WTC11 (cell line): ENCODE data around the gene RNASE9. TPM values are rescaled to one million over a fixed set of nuclear protein-coding genes. Genes with fewer than 3 reads are reported as not detected.

Source experiments
- ATAC-seq: fragments of 200-7000 bp; cut with Tn5 transposase; 2 replicates; pipeline ENCODE4 v1.10.0; 2021; ENCODE audit warnings: mild to moderate bottlenecking, moderate library complexity
- CTCF ChIA-PET: fragments of 300-600 bp; sonication (Branson Sonifier 250); formaldehyde crosslinking; loops from one replicate; lab custom pipeline; 2021; ENCODE audit warnings: antibody characterized with exemption; lab: Charles Lee
- POLR2A ChIA-PET: fragments of 350-600 bp; sonication (Branson Sonifier 250); formaldehyde crosslinking; loops from one replicate; lab custom pipeline; 2021; ENCODE audit warnings: antibody characterized with exemption; lab: Charles Lee
- DNase-seq: peaks from one replicate; pipeline ENCODE4 v3.0.0; 2021; ENCODE audit warnings: low spot score
- H3K27ac Mint-ChIP-seq: 2 replicates; pipeline ENCODE4 v1.8.0; 2021; ENCODE audit warnings: mixed read lengths
- H3K27me3 Mint-ChIP-seq: 2 replicates; pipeline ENCODE4 v1.8.0; 2021; ENCODE audit warnings: low read depth, mild to moderate bottlenecking, moderate library complexity, mixed read lengths
- H3K36me3 Mint-ChIP-seq: 2 replicates; pipeline ENCODE4 v1.8.0; 2021; ENCODE audit warnings: mixed read lengths
- H3K4me1 Mint-ChIP-seq: 2 replicates; pipeline ENCODE4 v1.8.0; 2022; ENCODE audit warnings: mixed read lengths
- H3K4me3 Mint-ChIP-seq: 2 replicates; pipeline ENCODE4 v1.8.0; 2021; ENCODE audit warnings: mild to moderate bottlenecking, moderate library complexity, mixed read lengths
- H3K9me3 Mint-ChIP-seq: 2 replicates; pipeline ENCODE4 v1.8.0; 2021; ENCODE audit warnings: mixed read lengths
- CREM ChIP-seq: sonication (generic); formaldehyde crosslinking; IDR thresholded peaks from 2 replicates; pipeline ENCODE4 v1.8.1; 2022; ENCODE audit warnings: mild to moderate bottlenecking, missing genetic modification reagents, moderate library complexity
- ETV6 ChIP-seq: sonication (generic); formaldehyde crosslinking; IDR thresholded peaks from 2 replicates; pipeline ENCODE4 v1.8.1; 2022; ENCODE audit warnings: mild to moderate bottlenecking, missing genetic modification reagents
- GRHL2 ChIP-seq: fragments of 250-450 bp; sonication (Bioruptor Pico); IDR thresholded peaks from 2 replicates; pipeline ENCODE4 v1.8.0; 2022; ENCODE audit warnings: mild to moderate bottlenecking, moderate library complexity; ENCODE audit not compliant: insufficient replicate concordance, severe bottlenecking
- KAT7 ChIP-seq: sonication (generic); formaldehyde crosslinking; IDR thresholded peaks from 2 replicates; pipeline ENCODE4 v1.8.1; 2023; ENCODE audit warnings: missing genetic modification reagents, mild to moderate bottlenecking, borderline replicate concordance
- MYBL2 ChIP-seq: sonication (generic); formaldehyde crosslinking; IDR thresholded peaks from 2 replicates; pipeline ENCODE4 v1.8.1; 2023; ENCODE audit warnings: mild to moderate bottlenecking, moderate library complexity, missing genetic modification reagents
- NFYB ChIP-seq: sonication (generic); formaldehyde crosslinking; conservative IDR thresholded peaks from 2 replicates; pipeline ENCODE4 v1.8.0; 2022; ENCODE audit warnings: low read depth, missing genetic modification reagents
- NR3C1 ChIP-seq: sonication (generic); formaldehyde crosslinking; conservative IDR thresholded peaks from 2 replicates; pipeline ENCODE4 v1.8.1; 2023; ENCODE audit warnings: low read depth, mild to moderate bottlenecking, missing genetic modification reagents
- PRRX2 ChIP-seq: fragments of 250-450 bp; sonication (Bioruptor Pico); IDR thresholded peaks from 2 replicates; pipeline ENCODE4 v1.8.0; 2021; ENCODE audit warnings: mild to moderate bottlenecking
- SMAD3 ChIP-seq: sonication (generic); formaldehyde crosslinking; IDR thresholded peaks from 2 replicates; pipeline ENCODE4 v1.8.0; 2022; ENCODE audit warnings: missing genetic modification reagents, mild to moderate bottlenecking, borderline replicate concordance
- SMAD4 ChIP-seq: sonication (generic); formaldehyde crosslinking; IDR thresholded peaks from 2 replicates; pipeline ENCODE4 v1.8.0; 2022; ENCODE audit warnings: mild to moderate bottlenecking, missing genetic modification reagents
- SP1 ChIP-seq: sonication (generic); formaldehyde crosslinking; conservative IDR thresholded peaks from 2 replicates; pipeline ENCODE4 v1.8.1; 2022; ENCODE audit warnings: missing genetic modification reagents
- TEAD4 ChIP-seq: sonication (generic); formaldehyde crosslinking; IDR thresholded peaks from 2 replicates; pipeline ENCODE4 v1.8.0; 2022; ENCODE audit warnings: mild to moderate bottlenecking, missing genetic modification reagents
- ZNF263 ChIP-seq: sonication (generic); formaldehyde crosslinking; IDR thresholded peaks from 2 replicates; pipeline ENCODE4 v1.8.1; 2022; ENCODE audit warnings: low read depth, mild to moderate bottlenecking, moderate library complexity, missing genetic modification reagents
- total RNA-seq: library from RNA; stranded (reverse); gene quantifications from 3 replicates; pipeline ENCODE4 v1.2.3, GENCODE V29; 2021
- TF ChIP-seq, protein P1 (sequence below): sonication (generic); formaldehyde crosslinking; IDR thresholded peaks from 2 replicates; pipeline ENCODE4 v1.8.1; 2022; ENCODE audit warnings: low read depth, mild to moderate bottlenecking, moderate library complexity, missing genetic modification reagents, borderline replicate concordance
- TF ChIP-seq, protein P2 (sequence below): sonication (generic); formaldehyde crosslinking; IDR thresholded peaks from 2 replicates; pipeline ENCODE4 v1.8.1; 2022; ENCODE audit warnings: missing genetic modification reagents, borderline replicate concordance
- TF ChIP-seq, protein P3 (sequence below): fragments of 250-450 bp; sonication (Bioruptor Pico); IDR thresholded peaks from 2 replicates; pipeline ENCODE4 v1.9.0; 2021; ENCODE audit warnings: moderate library complexity, mild to moderate bottlenecking, inconsistent platforms, borderline replicate concordance
- TF ChIP-seq, protein P4 (sequence below): sonication (generic); formaldehyde crosslinking; IDR thresholded peaks from 2 replicates; pipeline ENCODE4 v1.8.1; 2023; ENCODE audit warnings: mild to moderate bottlenecking, missing genetic modification reagents
- TF ChIP-seq, protein P5 (sequence below): fragments of 250-450 bp; sonication (Bioruptor Pico); IDR thresholded peaks from 2 replicates; pipeline ENCODE4 v1.8.0; 2021; ENCODE audit warnings: mild to moderate bottlenecking
- TF ChIP-seq, protein P6 (sequence below): fragments of 200-600 bp; IDR thresholded peaks from 2 replicates; pipeline ENCODE4 v1.8.0; 2022; ENCODE audit warnings: antibody characterized with exemption

Gene RNASE9
- total RNA-seq, 1 experiment from 2014 or later, result not detected

DNA sequence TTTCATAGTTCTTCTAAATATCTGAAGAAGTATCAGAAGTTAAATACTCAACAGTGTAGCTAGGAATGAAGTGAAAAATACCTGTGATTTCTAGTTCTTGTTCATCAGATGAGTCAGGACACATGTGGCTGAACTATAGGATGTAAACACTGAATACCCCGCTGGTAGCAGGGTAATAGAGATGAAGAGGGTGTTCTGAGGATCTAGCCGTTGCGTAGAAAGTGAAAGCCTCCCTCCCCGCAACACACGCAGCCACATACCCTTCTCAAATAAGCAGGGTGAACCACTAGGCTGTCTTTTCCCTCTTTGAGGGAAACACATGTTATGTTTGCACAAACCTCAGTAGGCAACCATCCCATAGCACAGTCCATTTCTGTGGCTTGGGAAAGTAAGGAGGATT is 46.8 kb upstream of the RNASE9 start:
- POLR2A ChIA-PET, result interaction anchor here (1.1 to 1.7 kb wide), 3 partner anchors 50 to 146 kb away, joined by 3 read pairs; partner anchors contain the start of gene PIP4P1

DNA sequence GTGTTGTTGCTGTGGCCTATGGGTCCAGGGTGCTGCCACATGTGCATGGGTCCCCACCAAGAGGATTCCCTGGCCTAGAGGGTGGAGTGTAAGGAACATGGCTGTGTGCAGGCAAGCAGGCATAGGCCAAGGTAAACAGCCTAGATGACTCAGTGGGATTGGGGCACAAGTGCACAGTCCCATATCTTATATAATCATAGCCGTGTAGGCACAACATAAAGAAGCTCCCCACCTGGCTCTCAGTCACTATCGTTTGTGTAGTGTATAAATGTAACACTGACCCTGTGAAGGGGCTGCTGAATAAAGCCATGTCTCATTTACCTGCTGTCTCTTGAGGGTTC is 46.0 kb upstream of the RNASE9 start:
- Mint-ChIP-seq H3K36me3 (no peaks in the 10 kb centered on the region), H3K9me3 (no peaks in the 10 kb centered on the region), H3K27ac (no peak overlapping the region; the same call in 1 of the 2 replicates), H3K4me3 (no peak overlapping the region), H3K4me1 (peaks cover 11% of the 10 kb centered on the region), H3K27me3 (no peaks in the 10 kb centered on the region)
- ATAC-seq (no peak), DNase-seq (no peak)
- POLR2A ChIA-PET, result interaction anchor here (1.1 to 1.3 kb wide), 3 partner anchors 50 to 264 kb away, joined by 3 read pairs; partner anchors contain the start of gene PARP2
- CTCF ChIA-PET, result interaction anchor here (0.6 to 5.2 kb wide), 25 partner anchors 10 to 277 kb away, joined by 3 to 64 read pairs (median 4); partner anchors contain the start of genes APEX1, PARP2, PIP4P1 and PNP
- TF ChIP-seq, protein P1, sequence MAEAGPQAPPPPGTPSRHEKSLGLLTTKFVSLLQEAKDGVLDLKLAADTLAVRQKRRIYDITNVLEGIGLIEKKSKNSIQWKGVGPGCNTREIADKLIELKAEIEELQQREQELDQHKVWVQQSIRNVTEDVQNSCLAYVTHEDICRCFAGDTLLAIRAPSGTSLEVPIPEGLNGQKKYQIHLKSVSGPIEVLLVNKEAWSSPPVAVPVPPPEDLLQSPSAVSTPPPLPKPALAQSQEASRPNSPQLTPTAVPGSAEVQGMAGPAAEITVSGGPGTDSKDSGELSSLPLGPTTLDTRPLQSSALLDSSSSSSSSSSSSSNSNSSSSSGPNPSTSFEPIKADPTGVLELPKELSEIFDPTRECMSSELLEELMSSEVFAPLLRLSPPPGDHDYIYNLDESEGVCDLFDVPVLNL (CRISPR knock-in tag), result no peak
- no peak for TF ChIP-seq TEAD4 (CRISPR knock-in tag)
- TF ChIP-seq, protein P2, sequence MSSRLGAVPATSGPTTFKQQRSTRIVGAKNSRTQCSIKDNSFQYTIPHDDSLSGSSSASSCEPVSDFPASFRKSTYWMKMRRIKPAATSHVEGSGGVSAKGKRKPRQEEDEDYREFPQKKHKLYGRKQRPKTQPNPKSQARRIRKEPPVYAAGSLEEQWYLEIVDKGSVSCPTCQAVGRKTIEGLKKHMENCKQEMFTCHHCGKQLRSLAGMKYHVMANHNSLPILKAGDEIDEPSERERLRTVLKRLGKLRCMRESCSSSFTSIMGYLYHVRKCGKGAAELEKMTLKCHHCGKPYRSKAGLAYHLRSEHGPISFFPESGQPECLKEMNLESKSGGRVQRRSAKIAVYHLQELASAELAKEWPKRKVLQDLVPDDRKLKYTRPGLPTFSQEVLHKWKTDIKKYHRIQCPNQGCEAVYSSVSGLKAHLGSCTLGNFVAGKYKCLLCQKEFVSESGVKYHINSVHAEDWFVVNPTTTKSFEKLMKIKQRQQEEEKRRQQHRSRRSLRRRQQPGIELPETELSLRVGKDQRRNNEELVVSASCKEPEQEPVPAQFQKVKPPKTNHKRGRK (CRISPR knock-in tag), result no peak
- TF ChIP-seq, protein P3, sequence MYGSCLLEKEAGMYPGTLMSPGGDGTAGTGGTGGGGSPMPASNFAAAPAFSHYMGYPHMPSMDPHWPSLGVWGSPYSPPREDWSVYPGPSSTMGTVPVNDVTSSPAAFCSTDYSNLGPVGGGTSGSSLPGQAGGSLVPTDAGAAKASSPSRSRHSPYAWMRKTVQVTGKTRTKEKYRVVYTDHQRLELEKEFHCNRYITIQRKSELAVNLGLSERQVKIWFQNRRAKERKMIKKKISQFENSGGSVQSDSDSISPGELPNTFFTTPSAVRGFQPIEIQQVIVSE (CRISPR knock-in tag), result no peak
- TF ChIP-seq SMAD4, result no peak
- no peak for TF ChIP-seq MYBL2 (CRISPR knock-in tag)
- TF ChIP-seq NFYB (CRISPR knock-in tag), result no peak
- TF ChIP-seq CREM (CRISPR knock-in tag), result no peak
- no peak for TF ChIP-seq ZNF263
- TF ChIP-seq SMAD3 (CRISPR knock-in tag), result no peak
- no peak for TF ChIP-seq SP1
- TF ChIP-seq, protein P4, sequence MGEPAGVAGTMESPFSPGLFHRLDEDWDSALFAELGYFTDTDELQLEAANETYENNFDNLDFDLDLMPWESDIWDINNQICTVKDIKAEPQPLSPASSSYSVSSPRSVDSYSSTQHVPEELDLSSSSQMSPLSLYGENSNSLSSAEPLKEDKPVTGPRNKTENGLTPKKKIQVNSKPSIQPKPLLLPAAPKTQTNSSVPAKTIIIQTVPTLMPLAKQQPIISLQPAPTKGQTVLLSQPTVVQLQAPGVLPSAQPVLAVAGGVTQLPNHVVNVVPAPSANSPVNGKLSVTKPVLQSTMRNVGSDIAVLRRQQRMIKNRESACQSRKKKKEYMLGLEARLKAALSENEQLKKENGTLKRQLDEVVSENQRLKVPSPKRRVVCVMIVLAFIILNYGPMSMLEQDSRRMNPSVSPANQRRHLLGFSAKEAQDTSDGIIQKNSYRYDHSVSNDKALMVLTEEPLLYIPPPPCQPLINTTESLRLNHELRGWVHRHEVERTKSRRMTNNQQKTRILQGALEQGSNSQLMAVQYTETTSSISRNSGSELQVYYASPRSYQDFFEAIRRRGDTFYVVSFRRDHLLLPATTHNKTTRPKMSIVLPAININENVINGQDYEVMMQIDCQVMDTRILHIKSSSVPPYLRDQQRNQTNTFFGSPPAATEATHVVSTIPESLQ (CRISPR knock-in tag), result no peak

More for the DNA sequence above, 46.8 kb upstream of the RNASE9 start:
- no peak overlapping the region for H3K4me3 Mint-ChIP-seq
- CTCF ChIA-PET, result interaction anchor here (0.6 to 5.2 kb wide), 11 partner anchors 50 to 264 kb away, joined by 3 to 64 read pairs (median 5); partner anchors contain the start of genes PARP2 and PNP
- TF ChIP-seq, protein P5, sequence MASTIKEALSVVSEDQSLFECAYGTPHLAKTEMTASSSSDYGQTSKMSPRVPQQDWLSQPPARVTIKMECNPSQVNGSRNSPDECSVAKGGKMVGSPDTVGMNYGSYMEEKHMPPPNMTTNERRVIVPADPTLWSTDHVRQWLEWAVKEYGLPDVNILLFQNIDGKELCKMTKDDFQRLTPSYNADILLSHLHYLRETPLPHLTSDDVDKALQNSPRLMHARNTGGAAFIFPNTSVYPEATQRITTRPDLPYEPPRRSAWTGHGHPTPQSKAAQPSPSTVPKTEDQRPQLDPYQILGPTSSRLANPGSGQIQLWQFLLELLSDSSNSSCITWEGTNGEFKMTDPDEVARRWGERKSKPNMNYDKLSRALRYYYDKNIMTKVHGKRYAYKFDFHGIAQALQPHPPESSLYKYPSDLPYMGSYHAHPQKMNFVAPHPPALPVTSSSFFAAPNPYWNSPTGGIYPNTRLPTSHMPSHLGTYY (CRISPR knock-in tag), result no peak
- TF ChIP-seq, protein P1 (CRISPR knock-in tag), result no peak
- TF ChIP-seq KAT7 (CRISPR knock-in tag) (no peak), ETV6 (CRISPR knock-in tag) (no peak), SMAD4 (no peak), NR3C1 (CRISPR knock-in tag) (no peak), PRRX2 (CRISPR knock-in tag) (no peak), GRHL2 (CRISPR knock-in tag) (no peak), CREM (CRISPR knock-in tag) (no peak)
- TF ChIP-seq, protein P6, sequence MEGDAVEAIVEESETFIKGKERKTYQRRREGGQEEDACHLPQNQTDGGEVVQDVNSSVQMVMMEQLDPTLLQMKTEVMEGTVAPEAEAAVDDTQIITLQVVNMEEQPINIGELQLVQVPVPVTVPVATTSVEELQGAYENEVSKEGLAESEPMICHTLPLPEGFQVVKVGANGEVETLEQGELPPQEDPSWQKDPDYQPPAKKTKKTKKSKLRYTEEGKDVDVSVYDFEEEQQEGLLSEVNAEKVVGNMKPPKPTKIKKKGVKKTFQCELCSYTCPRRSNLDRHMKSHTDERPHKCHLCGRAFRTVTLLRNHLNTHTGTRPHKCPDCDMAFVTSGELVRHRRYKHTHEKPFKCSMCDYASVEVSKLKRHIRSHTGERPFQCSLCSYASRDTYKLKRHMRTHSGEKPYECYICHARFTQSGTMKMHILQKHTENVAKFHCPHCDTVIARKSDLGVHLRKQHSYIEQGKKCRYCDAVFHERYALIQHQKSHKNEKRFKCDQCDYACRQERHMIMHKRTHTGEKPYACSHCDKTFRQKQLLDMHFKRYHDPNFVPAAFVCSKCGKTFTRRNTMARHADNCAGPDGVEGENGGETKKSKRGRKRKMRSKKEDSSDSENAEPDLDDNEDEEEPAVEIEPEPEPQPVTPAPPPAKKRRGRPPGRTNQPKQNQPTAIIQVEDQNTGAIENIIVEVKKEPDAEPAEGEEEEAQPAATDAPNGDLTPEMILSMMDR, result no peak
- TF ChIP-seq, protein P2 (CRISPR knock-in tag), result no peak
- H3K9me3 Mint-ChIP-seq, result no peaks in the 10 kb centered on the region
- peaks cover 11% of the 10 kb centered on the region for H3K4me1 Mint-ChIP-seq
- H3K27me3 Mint-ChIP-seq, result no peaks in the 10 kb centered on the region
- no peaks in the 10 kb centered on the region for H3K36me3 Mint-ChIP-seq
- DNase-seq (no peak), ATAC-seq (no peak)
- no peak overlapping the region; the same call in 1 of the 2 replicates for H3K27ac Mint-ChIP-seq
